ENCODE measurements around the gene CEP164.

CEP164 gene

DNA sequence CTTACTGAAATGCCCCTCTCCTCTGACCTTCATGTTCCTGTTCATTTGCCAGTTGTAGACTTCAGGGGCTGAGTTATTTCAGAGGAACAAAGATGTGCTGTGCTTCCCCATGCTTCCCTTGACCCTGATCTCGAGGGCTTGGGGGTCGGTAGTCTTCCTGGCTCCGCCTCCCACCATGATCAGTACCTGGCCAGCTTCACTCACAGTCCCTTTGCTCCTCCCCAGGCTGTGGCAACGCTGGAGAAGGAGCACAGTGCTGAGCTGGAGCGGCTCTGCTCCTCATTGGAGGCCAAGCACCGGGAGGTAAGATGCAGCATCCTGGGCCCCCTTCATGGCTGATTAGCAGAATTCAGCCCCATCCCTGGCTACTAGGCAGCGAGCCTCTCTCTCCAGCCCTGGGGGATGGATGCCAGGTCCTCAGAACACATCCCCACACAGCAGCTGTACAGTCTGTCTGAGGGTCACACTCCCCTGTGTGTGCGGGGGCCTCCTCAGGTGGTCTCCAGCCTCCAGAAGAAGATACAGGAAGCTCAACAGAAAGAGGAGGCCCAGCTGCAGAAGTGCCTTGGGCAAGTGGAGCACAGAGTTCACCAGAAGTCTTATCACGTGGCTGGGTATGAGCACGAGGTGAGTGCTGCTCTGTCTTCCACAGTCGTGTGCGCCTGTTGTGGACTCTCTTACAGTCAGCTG lies 64.5 kb downstream of the CEP164 start:
- Histone ChIP-seq H3K4me3 (ENCODE audit: low read length) (no peak overlapping the region), H4K20me1 (ENCODE audit: control insufficient read depth, insufficient read depth, low read depth, low read length) (no peaks in the 10 kb centered on the region), H3K79me2 (ENCODE audit: control insufficient read depth, low read length) (no peaks in the 10 kb centered on the region), H3K27ac (ENCODE audit: low read depth, low read length) (no peak overlapping the region), H3K4me1 (ENCODE audit: control insufficient read depth, low read length) (no peaks in the 10 kb centered on the region), H3F3A (ENCODE audit: control insufficient read depth, insufficient read depth) (no peaks in the 10 kb centered on the region), H3K27me3 (ENCODE audit: control insufficient read depth, low read length) (no peaks in the 10 kb centered on the region), H3K9me2 (replicated peaks; ENCODE audit: control insufficient read depth, low read length) (no peaks in the 10 kb centered on the region), H3K4me2 (ENCODE audit: low read length) (no peak overlapping the region), H3K9me3 (ENCODE audit: control insufficient read depth, insufficient read depth, low read length) (no peaks in the 10 kb centered on the region), H3K36me3 (ENCODE audit: control insufficient read depth, low read length) (peaks cover 53% of the 10 kb centered on the region)
- no peak for TF ChIP-seq EZH2phosphoT487 (IDR thresholded peaks at IDR 0.05; ENCODE audit: borderline replicate concordance, low read length)
- no peak for TF ChIP-seq CTCF (IDR thresholded peaks at IDR 0.05; ENCODE audit: low read depth, low read length, poor library complexity, severe bottlenecking)

DNA sequence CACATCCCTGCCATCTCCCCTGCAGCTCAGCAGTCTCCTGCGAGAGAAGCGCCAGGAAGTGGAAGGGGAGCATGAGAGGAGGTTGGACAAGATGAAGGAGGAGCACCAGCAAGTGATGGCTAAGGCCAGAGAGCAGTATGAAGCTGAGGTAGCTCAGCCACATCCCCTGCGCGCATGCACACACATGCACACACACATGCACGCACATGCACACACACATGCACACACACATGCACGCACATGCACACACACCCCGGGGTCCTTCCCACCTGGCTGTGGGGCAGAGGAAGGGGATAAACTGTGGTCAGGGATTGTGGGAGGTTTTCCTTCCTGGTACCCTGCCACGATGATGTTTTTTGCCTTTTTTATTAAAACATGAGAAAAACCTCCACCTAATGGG lies 65.3 kb downstream of the CEP164 start:
- H3K79me2 ChIP-seq (ENCODE audit: control insufficient read depth, low read length) = no peaks in the 10 kb centered on the region
- H3K9me3 ChIP-seq (ENCODE audit: control insufficient read depth, insufficient read depth, low read length) = no peaks in the 10 kb centered on the region
- peaks cover 61% of the 10 kb centered on the region for H3K36me3 ChIP-seq (ENCODE audit: control insufficient read depth, low read length)
- no peak overlapping the region for H3K4me2 ChIP-seq (ENCODE audit: low read length)
- TF ChIP-seq CTCF (IDR thresholded peaks at IDR 0.05; ENCODE audit: low read depth, low read length, poor library complexity, severe bottlenecking) = no peak
- no peak for TF ChIP-seq EZH2phosphoT487 (IDR thresholded peaks at IDR 0.05; ENCODE audit: borderline replicate concordance, low read length)
- no peak overlapping the region for H3K27ac ChIP-seq (ENCODE audit: low read depth, low read length)
- no peaks in the 10 kb centered on the region for H3K27me3 ChIP-seq (ENCODE audit: control insufficient read depth, low read length)
- H3K4me3 ChIP-seq (ENCODE audit: low read length) = no peak overlapping the region
- H3F3A ChIP-seq (ENCODE audit: control insufficient read depth, insufficient read depth) = no peaks in the 10 kb centered on the region
- H3K4me1 ChIP-seq (ENCODE audit: control insufficient read depth, low read length) = no peaks in the 10 kb centered on the region
- H4K20me1 ChIP-seq (ENCODE audit: control insufficient read depth, insufficient read depth, low read depth, low read length) = no peaks in the 10 kb centered on the region
- no peaks in the 10 kb centered on the region for H3K9me2 ChIP-seq (replicated peaks; ENCODE audit: control insufficient read depth, low read length)

- TF ChIP-seq EZH2phosphoT487 (IDR thresholded peaks at IDR 0.05; ENCODE audit: borderline replicate concordance, low read length) = no peak
- no peak for TF ChIP-seq CTCF (IDR thresholded peaks at IDR 0.05; ENCODE audit: low read depth, low read length, poor library complexity, severe bottlenecking)
- Histone ChIP-seq H3K79me2 (ENCODE audit: control insufficient read depth, low read length) (no peaks in the 10 kb centered on the region), H4K20me1 (ENCODE audit: control insufficient read depth, insufficient read depth, low read depth, low read length) (no peaks in the 10 kb centered on the region), H3K36me3 (ENCODE audit: control insufficient read depth, low read length) (peaks cover 68% of the 10 kb centered on the region), H3K9me3 (ENCODE audit: control insufficient read depth, insufficient read depth, low read length) (peaks cover 7% of the 10 kb centered on the region; the same call in 1 of the 2 replicates), H3K27ac (ENCODE audit: low read depth, low read length) (no peak overlapping the region), H3K9me2 (replicated peaks; ENCODE audit: control insufficient read depth, low read length) (no peaks in the 10 kb centered on the region), H3K4me1 (ENCODE audit: control insufficient read depth, low read length) (no peaks in the 10 kb centered on the region), H3K4me2 (ENCODE audit: low read length) (no peak overlapping the region), H3K27me3 (ENCODE audit: control insufficient read depth, low read length) (no peaks in the 10 kb centered on the region), H3K4me3 (ENCODE audit: low read length) (no peak overlapping the region), H3F3A (ENCODE audit: control insufficient read depth, insufficient read depth) (no peaks in the 10 kb centered on the region)
Measured at GRCh38 chr11:117394221-117394925, 66.7 kb downstream of the CEP164 start.
